GM19025 (cell line): ENCODE results near the gene KCTD5.
A peak's percentile ranks its signal among the peaks of the same experiment; 100 is the strongest.

ENCODE experiments used
- ATAC-seq: cut with Tn5 transposase; IDR thresholded peaks from one replicate; pipeline ENCODE4 v1.9.1; 2021; ENCODE audit warnings: mild to moderate bottlenecking, low read depth, moderate library complexity; ENCODE audit not compliant: unreplicated experiment

Gene KCTD5

DNA sequence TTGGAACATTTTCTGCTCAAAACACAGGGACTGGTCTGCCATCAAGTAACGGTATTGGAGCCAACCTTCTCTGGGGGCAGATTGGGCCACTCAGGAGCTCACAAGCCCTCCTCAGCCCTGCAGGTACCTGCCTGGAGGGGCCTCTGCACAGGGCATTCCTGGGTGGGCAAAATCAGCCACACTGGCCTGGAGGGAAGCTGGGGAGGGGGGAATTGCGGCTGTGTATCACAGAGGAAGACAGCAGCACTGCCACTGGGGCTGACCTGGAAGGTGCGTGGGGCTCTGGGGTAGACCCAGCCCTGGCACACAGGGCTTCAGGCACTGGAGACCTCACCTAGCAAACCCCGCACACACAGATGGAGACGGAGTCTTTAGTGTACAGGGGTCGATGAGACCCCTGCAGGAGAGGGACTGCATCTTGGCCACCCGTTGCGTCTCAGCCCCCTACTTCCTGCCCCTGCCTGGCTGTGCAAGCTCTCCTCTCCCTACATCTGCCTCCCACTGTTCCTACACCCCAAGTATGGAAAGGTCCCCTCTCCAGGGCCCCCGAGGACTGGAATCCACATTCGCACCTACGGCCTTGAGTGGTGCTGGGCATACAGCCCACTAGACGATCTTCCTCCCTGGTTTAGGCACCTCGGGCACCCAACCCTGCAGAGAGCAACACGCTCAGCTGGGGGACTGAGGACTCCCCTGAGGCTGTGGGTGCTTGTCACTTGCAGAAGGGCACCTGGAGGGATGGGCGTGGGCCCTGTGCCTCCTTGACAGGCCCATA, 63.0 kb downstream of the KCTD5 start:
- ATAC-seq: no peak

GRCh38 chr16:2745961-2746360, 63.6 kb downstream of the KCTD5 start:
- no peak for ATAC-seq

DNA sequence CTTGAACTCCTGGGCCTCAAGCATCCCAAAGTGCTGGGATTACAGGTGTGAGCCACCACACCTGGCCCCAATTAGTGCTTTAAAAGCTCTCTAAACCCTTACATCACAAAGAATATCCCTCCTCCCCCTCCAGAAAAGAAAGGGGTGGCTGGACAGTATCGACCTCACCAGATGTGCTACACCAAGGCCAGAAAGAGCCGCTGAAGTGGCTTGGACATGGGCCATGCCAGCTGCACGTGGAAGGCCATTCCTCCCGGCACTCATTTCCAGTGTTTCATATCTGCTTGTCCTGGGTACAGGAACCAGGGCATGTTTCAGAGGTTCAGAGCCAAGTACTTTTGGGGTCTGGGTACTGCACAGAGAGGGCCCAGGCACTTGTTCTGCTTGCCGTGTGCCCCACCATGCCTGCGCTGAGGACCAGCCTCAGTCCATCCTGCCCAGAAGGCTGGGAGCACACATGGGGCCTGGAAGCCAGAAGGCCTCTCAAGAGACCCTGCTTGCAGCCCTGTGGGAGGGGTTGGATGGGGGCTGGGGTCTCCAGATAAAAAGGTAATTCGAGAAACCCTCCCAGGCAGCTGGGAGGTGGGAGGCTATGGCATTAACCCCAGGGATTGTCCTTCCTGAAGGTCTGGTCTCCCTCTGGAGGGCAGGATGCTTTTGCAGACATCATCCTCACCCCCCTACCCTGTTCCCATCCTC, 66.6 kb downstream of the KCTD5 start:
- no peak for ATAC-seq

GRCh38 chr16:2749476-2749875, 67.2 kb downstream of the KCTD5 start:
- no peak for ATAC-seq

DNA sequence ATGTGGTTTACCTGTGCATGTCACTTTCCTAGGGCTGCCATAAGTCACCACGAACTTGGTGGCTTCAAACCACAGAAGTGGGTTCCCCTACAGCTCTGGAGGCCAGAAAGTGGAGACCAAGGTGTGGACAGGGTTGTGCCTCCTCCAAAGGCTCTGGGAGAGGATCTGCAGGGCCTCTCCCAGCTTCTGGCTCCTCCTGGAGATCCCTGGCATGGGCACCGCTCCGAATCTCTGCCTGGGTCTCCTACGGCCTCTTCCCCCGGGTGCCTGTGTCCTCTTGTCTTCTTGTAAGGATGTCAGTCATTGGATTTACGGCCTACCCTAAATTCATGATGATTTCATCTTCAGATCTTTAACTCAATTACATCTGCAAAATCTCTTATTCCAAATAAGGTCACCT, 67.6 kb downstream of the KCTD5 start:
- ATAC-seq: no peak

GRCh38 chr16:2751577-2752034, 69.3 kb downstream of the KCTD5 start:
- ATAC-seq: peak; percentile 25

- peak; percentile 72 for ATAC-seq
These were observed 69.9 kb downstream of the KCTD5 start, which contains the start of gene SRRM2 for GRCh38 chr16:2752035-2752849. SRRM2 (plus strand) TSS chr16:2752638; CDS start chr16:2756365, 3,727 bp downstream.

- ATAC-seq: peak; percentile 37
These were observed 70.8 kb downstream of the KCTD5 start for GRCh38 chr16:2752850-2753732.

- ATAC-seq: no peak
These were observed 71.4 kb downstream of the KCTD5 start for GRCh38 chr16:2753733-2754020.

- no peak for ATAC-seq
These were observed 72.8 kb downstream of the KCTD5 start for GRCh38 chr16:2755158-2755557.

GRCh38 chr16:2756288-2757015, 74.1 kb downstream of the KCTD5 start:
- no peak for ATAC-seq

DNA sequence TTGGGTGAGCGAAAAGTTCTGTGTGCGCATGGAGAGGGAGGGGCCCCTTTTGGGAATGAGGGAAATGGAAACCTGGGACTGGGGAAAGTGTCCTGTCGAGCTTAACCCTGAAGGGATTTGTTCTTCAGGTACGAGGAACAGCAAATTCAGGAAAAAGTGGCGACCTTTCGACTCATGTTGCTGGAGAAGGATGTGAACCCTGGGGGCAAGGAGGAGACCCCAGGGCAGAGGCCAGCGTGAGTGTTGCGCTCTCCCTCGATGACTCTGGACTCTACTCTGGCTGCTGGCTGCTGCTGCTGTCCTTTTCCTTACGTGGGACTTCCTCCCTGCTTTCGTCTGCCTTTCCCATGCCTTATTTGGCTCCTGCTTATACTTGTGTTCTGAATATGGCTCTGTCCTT, 75.0 kb downstream of the KCTD5 start:
- no peak for ATAC-seq
